ENCODE results near the gene VASN. TPM values are rescaled to one million over a fixed set of nuclear protein-coding genes. Genes with fewer than 3 reads are reported as not detected.

The VASN gene
- total and polyA plus RNA-seq, 9 of the 15 experiments (the other 6 are each of a cell fraction or from before 2014, with no cell fraction given): 0.01 to 2.5 (median 0.41) TPM; not detected in 1

DNA sequence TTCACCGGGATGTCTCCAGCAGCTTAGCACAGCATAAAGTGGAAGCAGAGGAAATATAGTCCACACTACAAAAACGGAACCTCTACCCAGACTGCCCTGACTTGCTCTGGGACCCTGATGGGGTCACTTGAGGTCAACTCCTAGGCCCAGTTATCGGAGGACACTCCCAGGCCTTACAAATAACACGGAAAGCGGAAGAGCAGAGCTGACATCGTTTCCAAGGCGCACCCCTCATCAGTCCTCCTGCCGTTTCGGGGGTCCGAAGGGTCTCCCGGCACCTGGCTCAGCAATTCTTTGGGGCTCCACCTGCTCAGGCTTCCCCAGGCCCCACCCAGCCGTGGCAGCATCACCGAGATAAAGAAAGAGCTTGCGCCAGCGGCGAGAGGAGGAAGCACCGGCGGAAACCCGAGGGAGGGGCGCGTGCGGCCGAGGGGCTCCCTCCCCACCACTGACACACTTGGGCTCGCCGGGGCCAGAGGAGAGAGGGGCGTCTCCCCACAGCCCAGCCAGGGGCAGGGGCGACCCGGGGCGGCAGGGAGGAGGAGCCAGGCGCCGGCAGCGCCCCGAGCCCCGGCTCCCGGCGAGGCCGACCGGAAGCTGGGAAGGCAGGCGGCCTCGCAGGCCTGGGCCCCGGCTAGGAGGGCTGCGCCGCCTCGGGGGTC, 44.0 kb downstream of the VASN start (continued):
- TF ChIP-seq, protein P1, sequence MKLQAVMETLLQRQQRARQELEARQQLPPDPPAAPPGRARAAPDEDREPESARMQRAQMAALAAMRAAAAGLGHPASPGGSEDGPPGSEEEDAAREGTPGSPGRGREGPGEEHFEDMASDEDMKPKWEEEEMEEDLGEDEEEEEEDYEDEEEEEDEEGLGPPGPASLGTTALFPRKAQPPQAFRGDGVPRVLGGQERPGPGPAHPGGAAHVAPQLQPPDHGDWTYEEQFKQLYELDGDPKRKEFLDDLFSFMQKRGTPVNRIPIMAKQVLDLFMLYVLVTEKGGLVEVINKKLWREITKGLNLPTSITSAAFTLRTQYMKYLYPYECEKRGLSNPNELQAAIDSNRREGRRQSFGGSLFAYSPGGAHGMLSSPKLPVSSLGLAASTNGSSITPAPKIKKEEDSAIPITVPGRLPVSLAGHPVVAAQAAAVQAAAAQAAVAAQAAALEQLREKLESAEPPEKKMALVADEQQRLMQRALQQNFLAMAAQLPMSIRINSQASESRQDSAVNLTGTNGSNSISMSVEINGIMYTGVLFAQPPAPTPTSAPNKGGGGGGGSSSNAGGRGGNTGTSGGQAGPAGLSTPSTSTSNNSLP (IDR thresholded peaks at IDR 0.05; ENCODE audit: borderline replicate concordance, low read depth, low read length): no peak
- TF ChIP-seq SRSF1 (IDR thresholded peaks at IDR 0.05; ENCODE audit: low read depth, low read length) (no peak), NFYB (IDR thresholded peaks at IDR 0.05; ENCODE audit: extremely low read depth, insufficient read length) (no peak), SMARCA5 (IDR thresholded peaks at IDR 0.05) (no peak), HMG20A (CRISPR knock-in tag; conservative IDR thresholded peaks at IDR 0.05) (no peak), PHB (CRISPR knock-in tag; IDR thresholded peaks at IDR 0.05) (no peak), ZSCAN32 (CRISPR knock-in tag; IDR thresholded peaks at IDR 0.05) (no peak), SPI1 (IDR thresholded peaks at IDR 0.05; ENCODE audit: borderline replicate concordance, low read depth, low read length) (peak; percentile 91), RNF2 (IDR thresholded peaks at IDR 0.05) (no peak), MCM5 (IDR thresholded peaks at IDR 0.05; ENCODE audit: low read depth) (no peak), HNRNPK (IDR thresholded peaks at IDR 0.05; ENCODE audit: low read depth, low read length, poor library complexity, severe bottlenecking) (no peak), CREBBP (IDR thresholded peaks at IDR 0.05; ENCODE audit: low read depth, low read length) (no peak), TEAD4 (IDR thresholded peaks at IDR 0.05; ENCODE audit: low read length) (no peak), TEAD4 (CRISPR knock-in tag; IDR thresholded peaks at IDR 0.05; ENCODE audit: borderline replicate concordance) (no peak), NR1H2 (CRISPR knock-in tag; IDR thresholded peaks at IDR 0.05) (peak; percentile 99), KLF1 (tag; IDR thresholded peaks at IDR 0.05) (no peak), ZNF668 (CRISPR knock-in tag; IDR thresholded peaks at IDR 0.05) (no peak), CEBPG (CRISPR knock-in tag; IDR thresholded peaks at IDR 0.05) (no peak), CEBPG (tag; conservative IDR thresholded peaks at IDR 0.05 in 1 of 2, IDR thresholded peaks at IDR 0.05 in 1 of 2) (no peak), GABPB1 (CRISPR knock-in tag; IDR thresholded peaks at IDR 0.05) (0 out of 2 replicates have a peak, but pooled peaks have one; percentile 14), NCOA6 (IDR thresholded peaks at IDR 0.05) (no peak), NFATC3 (IDR thresholded peaks at IDR 0.05) (no peak)
- TF ChIP-seq, protein P2, sequence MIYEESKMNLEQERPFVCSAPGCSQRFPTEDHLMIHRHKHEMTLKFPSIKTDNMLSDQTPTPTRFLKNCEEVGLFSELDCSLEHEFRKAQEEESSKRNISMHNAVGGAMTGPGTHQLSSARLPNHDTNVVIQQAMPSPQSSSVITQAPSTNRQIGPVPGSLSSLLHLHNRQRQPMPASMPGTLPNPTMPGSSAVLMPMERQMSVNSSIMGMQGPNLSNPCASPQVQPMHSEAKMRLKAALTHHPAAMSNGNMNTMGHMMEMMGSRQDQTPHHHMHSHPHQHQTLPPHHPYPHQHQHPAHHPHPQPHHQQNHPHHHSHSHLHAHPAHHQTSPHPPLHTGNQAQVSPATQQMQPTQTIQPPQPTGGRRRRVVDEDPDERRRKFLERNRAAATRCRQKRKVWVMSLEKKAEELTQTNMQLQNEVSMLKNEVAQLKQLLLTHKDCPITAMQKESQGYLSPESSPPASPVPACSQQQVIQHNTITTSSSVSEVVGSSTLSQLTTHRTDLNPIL (CRISPR knock-in tag; IDR thresholded peaks at IDR 0.05): no peak
- TF ChIP-seq, protein P3, sequence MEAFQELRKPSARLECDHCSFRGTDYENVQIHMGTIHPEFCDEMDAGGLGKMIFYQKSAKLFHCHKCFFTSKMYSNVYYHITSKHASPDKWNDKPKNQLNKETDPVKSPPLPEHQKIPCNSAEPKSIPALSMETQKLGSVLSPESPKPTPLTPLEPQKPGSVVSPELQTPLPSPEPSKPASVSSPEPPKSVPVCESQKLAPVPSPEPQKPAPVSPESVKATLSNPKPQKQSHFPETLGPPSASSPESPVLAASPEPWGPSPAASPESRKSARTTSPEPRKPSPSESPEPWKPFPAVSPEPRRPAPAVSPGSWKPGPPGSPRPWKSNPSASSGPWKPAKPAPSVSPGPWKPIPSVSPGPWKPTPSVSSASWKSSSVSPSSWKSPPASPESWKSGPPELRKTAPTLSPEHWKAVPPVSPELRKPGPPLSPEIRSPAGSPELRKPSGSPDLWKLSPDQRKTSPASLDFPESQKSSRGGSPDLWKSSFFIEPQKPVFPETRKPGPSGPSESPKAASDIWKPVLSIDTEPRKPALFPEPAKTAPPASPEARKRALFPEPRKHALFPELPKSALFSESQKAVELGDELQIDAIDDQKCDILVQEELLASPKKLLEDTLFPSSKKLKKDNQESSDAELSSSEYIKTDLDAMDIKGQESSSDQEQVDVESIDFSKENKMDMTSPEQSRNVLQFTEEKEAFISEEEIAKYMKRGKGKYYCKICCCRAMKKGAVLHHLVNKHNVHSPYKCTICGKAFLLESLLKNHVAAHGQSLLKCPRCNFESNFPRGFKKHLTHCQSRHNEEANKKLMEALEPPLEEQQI (IDR thresholded peaks at IDR 0.05): no peak
- TF ChIP-seq, protein P4, sequence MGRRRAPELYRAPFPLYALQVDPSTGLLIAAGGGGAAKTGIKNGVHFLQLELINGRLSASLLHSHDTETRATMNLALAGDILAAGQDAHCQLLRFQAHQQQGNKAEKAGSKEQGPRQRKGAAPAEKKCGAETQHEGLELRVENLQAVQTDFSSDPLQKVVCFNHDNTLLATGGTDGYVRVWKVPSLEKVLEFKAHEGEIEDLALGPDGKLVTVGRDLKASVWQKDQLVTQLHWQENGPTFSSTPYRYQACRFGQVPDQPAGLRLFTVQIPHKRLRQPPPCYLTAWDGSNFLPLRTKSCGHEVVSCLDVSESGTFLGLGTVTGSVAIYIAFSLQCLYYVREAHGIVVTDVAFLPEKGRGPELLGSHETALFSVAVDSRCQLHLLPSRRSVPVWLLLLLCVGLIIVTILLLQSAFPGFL (CRISPR knock-in tag; IDR thresholded peaks at IDR 0.05): no peak

Measured in K562 (cell line).